Mucosa of descending colon (tissue), 3 donors: ENCODE results near the gene DUS1L. TPM values are rescaled to one million over a fixed set of nuclear protein-coding genes. Genes with fewer than 3 reads are reported as not detected.
A peak's percentile ranks its signal among the peaks of the same experiment; 100 is the strongest.

Experiments
- ATAC-seq: fragments of 200-7000 bp; cut with Tn5 transposase; one replicate; pipeline ENCODE4 v1.9.1; 2020; ENCODE audit warnings: mild to moderate bottlenecking, moderate library complexity
- DNase-seq, 3 donors: peaks; one replicate each; pipeline ENCODE4 v3.0.0-alpha.2; 2020
- H3K36me3 ChIP-seq: fragments of 200-600 bp; one replicate; pipeline ENCODE4 v1.8.0; 2021; ENCODE audit warnings: low read depth, mild to moderate bottlenecking
- H3K4me1 ChIP-seq: fragments of 200-600 bp; one replicate; pipeline ENCODE4 v1.8.0; 2021; ENCODE audit warnings: low read depth, mild to moderate bottlenecking
- H3K4me3 ChIP-seq: fragments of 200-600 bp; one replicate; pipeline ENCODE4 v1.8.0; 2021; ENCODE audit warnings: mild to moderate bottlenecking
- H3K9me3 ChIP-seq: fragments of 200-600 bp; one replicate; pipeline ENCODE4 v1.8.0; 2021; ENCODE audit warnings: mild to moderate bottlenecking
- intact Hi-C, 2 donors: fragments of 100-400 bp; cut with DNase I in 1 of 2; cut with micrococcal nuclease in 1 of 2; formaldehyde crosslinking; loops; one replicate each; pipeline versions ENCODE4 v1.11.0 to v1.11.1; 2022; cut with DNase I, micrococcal nuclease
- total RNA-seq, 3 donors: library from RNA; stranded (reverse); fragmentation: NEBNext Ultra II Directional in 2 of 3; extraction: Animal tissue kit (Norgen Biotek cat#: 25700) in 2 of 3; gene quantifications; one replicate each; pipeline versions ENCODE4 v1.2.1 to v1.2.4, GENCODE V29; 2021 to 2023
- TF ChIP-seq, protein P1 (sequence below): fragments of 200-600 bp; IDR thresholded peaks from one replicate; pipeline ENCODE4 v1.8.0; 2022; ENCODE audit warnings: antibody characterized with exemption, mild to moderate bottlenecking
- donor health status: DM: no; HTN: no; CAD: no; lungs with moderate emphysema.
- donor health status: DM: no; HTN: no; CAD: no.
- donor health status: DM: no; HTN: yes; CAD: no.

DUS1L gene
- total RNA-seq, 3 donors from 2014 or later: 99.8 to 143 (median 138) TPM

DNA sequence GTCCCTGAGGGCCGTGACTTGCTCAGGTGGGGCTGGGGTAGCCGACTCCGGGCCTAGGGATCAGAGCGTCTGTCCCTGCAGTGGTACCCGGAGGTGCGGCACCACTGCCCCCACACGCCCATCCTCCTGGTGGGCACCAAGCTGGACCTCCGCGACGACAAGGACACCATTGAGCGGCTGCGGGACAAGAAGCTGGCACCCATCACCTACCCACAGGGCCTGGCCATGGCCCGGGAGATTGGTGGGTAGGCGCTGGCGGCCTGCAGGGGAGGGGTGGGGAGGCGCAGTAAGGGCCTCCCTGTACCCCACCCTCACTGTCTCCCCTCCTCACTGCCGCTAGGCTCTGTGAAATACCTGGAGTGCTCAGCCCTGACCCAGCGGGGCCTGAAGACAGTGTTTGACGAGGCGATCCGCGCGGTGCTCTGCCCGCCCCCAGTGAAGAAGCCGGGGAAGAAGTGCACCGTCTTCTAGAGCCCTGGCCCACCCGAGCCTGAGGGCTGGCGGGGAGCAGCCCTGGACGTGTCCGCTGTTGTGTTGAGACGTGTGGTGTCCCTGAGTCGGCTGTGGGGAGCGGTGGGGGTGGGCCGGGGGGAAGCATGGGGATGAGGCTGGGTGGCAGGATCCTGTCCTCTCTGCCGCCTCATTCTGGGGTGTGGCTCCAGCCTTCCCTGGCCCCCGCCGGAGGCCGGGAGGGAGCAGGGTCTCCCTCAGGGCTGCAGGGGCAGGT is 32.1 kb downstream of the DUS1L start:
- TF ChIP-seq, protein P1, sequence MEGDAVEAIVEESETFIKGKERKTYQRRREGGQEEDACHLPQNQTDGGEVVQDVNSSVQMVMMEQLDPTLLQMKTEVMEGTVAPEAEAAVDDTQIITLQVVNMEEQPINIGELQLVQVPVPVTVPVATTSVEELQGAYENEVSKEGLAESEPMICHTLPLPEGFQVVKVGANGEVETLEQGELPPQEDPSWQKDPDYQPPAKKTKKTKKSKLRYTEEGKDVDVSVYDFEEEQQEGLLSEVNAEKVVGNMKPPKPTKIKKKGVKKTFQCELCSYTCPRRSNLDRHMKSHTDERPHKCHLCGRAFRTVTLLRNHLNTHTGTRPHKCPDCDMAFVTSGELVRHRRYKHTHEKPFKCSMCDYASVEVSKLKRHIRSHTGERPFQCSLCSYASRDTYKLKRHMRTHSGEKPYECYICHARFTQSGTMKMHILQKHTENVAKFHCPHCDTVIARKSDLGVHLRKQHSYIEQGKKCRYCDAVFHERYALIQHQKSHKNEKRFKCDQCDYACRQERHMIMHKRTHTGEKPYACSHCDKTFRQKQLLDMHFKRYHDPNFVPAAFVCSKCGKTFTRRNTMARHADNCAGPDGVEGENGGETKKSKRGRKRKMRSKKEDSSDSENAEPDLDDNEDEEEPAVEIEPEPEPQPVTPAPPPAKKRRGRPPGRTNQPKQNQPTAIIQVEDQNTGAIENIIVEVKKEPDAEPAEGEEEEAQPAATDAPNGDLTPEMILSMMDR: no peak
- DNase-seq: no peak
- Histone ChIP-seq H3K4me1 (peaks cover 22% of the 10 kb centered on the region), H3K36me3 (no peaks in the 10 kb centered on the region), H3K9me3 (no peaks in the 10 kb centered on the region), H3K4me3 (no peak overlapping the region)
- ATAC-seq: no peak
- intact Hi-C loops: loop anchor here (5.0 to 10.0 kb wide), 2 partner anchors 119 to 121 kb away; no protein-coding TSS in a partner anchor

DNA sequence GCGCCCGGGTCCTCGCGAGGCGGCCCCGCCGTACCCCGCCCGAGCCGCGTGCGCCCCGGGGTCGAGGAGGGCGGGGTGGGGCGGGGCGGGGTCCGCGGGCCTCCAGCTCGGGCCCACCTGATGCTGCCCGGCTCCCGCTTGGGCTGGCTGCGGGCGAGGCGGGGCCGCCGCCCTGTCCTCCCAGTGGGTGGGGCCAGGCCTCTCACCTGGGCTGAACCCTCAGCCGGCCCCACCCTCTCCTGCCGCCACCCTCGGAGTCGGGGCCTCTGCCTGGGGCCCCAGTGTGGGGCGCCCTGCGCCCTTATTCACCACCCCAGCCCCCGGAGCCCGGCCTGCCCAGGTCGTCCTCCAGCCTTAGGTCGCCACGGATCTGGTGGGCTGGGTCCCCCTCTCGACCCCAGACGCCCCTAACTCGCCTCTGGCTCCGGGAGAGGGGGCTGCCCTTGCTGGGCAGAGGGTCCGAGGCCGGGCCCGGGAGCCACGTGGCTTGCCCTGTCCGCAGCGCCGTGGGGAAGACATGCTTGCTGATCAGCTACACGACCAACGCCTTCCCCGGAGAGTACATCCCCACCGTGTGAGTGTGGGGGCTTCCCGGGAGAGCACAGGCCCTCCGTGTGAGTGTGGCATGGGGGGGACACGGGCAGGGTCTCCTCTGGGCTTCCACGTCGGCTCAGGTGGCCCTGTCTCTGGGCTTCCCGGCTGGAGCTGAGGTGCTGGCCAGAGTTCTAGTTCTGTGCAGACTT is 33.5 kb downstream of the DUS1L start:
- peak; percentile 79 to 87 (median 84) for DNase-seq
- TF ChIP-seq, protein P1: no peak
- Histone ChIP-seq H3K4me3 (no peak overlapping the region), H3K4me1 (peaks cover 19% of the 10 kb centered on the region), H3K36me3 (no peaks in the 10 kb centered on the region), H3K9me3 (no peaks in the 10 kb centered on the region)
- ATAC-seq: peak; percentile 65
- intact Hi-C loops: loop anchor here (5.0 to 10.0 kb wide), 2 partner anchors 120 to 123 kb away; no protein-coding TSS in a partner anchor

DNA sequence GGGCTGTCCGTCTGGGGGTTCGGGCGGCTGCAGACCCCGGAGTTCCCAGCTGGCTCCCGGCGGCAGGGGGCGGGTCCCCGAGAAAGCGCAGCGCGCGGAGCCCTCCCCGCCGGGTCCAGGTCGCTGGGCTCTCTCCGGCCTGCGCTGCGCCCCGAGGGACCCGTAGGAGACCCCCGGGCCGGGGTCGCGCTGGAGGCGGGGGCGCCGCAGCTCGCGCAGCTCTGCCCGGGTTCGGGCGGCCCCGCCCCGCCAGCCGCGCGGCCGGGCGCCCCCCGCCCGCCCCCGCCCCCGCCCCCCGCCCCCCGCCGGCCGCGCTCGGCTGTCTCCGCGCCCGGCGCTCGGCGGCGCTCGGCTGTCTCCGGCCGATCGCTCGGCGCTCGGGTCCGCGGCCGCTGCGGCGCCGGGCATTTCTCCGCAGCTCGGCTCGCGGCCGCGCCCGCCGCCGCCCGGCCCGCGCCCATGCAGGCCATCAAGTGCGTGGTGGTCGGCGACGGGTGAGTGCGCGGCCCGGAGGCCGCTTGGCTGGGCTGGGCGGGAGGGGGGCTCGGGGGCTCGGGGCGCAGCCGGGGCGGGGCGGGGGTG is 34.2 kb downstream of the DUS1L start, which contains the start of gene RAC3:
Gene RAC3, plus strand, starts transcription at position 376 of the 582 bp plus-strand sequence. Its CDS starts 84 bp downstream, at position 460.
- no peak within 1 kb of the TSS for H3K4me3 ChIP-seq
- ATAC-seq (peak; percentile 13), DNase-seq (no peak)
- no peaks in the 10 kb centered on the region for H3K9me3 ChIP-seq
- peaks cover 16% of the 10 kb centered on the region for H3K4me1 ChIP-seq
- TF ChIP-seq, protein P1: no peak
- H3K36me3 ChIP-seq: no peaks in the 10 kb centered on the region
- intact Hi-C loops: loop anchor here (5.0 to 10.0 kb wide), 2 partner anchors 121 to 123 kb away; no protein-coding TSS in a partner anchor

DNA sequence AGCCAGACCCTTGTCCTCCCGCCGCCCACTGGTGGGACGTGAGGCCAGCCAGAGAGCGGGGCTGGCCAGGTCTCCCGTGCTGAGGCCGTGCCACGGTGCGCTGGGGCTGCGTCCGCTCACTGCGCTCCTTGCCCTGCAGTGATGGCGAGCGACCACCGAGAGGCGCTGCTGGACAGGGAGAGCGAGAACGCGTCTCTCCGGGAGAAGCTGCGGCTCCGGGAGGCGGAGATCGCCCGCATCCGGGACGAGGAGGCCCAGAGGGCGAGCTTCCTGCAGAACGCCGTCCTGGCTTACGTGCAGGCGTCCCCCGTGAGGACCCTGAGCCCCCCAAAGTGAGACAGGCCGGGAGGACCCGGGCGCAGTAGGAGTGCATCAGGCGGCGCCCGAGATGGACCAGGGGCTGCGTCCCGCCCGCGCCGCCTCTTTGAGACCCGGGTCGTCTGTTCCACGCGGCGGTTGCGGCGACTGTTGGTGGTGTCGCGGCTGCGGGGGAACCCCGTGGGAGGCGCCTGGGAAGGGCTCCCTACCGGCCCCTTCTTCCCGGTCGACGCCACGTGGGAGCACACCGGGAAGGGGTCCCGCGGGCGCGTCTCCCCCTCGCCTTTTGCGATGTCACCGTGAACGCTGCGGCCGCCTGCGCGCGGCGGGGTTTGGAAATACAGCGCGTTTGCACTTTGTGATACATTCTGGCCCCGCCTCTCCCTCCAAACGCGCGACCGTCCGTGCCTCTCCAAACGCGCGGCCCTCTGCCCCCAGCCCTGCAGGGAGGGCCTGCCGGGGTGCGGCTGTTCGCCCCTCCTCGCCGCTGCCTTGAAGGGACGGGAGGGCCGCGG is 34.9 kb downstream of the DUS1L start:
- Histone ChIP-seq H3K4me3 (no peak overlapping the region), H3K9me3 (no peaks in the 10 kb centered on the region), H3K36me3 (no peaks in the 10 kb centered on the region), H3K4me1 (peaks cover 12% of the 10 kb centered on the region)
- TF ChIP-seq, protein P1: peak; percentile 87
- DNase-seq (peak; percentile 78 to 92 (median 92)), ATAC-seq (peak; percentile 94)
- intact Hi-C loops: loop anchor here (5.0 to 10.0 kb wide), 2 partner anchors 122 to 124 kb away; no protein-coding TSS in a partner anchor
